ENCODE measurements around the gene HHAT.

The HHAT gene

DNA sequence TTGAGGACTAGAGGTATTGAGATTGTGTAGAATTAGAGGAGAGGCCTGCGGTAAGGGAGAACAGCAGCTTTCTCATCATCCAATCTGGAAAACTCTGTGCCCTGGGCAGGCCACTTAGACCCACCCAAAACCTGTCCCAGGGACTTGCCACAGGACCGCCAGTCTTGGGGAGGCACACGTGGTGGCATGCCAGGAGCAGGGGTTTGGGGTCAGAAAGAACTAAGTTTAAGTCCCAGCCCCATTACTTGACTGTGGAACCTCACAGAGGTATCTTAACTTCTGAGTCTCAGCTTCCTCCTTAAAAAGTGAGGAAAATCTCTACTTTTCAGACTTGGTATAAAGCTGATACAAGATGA lies 356.6 kb downstream of the HHAT start:
- no peak for DNase-seq (ENCODE audit: extremely low read depth, low read depth)
- H3K4me3 ChIP-seq (replicated peaks; ENCODE audit: low read depth, low read length) = no peak overlapping the region
- TF ChIP-seq, protein P1, sequence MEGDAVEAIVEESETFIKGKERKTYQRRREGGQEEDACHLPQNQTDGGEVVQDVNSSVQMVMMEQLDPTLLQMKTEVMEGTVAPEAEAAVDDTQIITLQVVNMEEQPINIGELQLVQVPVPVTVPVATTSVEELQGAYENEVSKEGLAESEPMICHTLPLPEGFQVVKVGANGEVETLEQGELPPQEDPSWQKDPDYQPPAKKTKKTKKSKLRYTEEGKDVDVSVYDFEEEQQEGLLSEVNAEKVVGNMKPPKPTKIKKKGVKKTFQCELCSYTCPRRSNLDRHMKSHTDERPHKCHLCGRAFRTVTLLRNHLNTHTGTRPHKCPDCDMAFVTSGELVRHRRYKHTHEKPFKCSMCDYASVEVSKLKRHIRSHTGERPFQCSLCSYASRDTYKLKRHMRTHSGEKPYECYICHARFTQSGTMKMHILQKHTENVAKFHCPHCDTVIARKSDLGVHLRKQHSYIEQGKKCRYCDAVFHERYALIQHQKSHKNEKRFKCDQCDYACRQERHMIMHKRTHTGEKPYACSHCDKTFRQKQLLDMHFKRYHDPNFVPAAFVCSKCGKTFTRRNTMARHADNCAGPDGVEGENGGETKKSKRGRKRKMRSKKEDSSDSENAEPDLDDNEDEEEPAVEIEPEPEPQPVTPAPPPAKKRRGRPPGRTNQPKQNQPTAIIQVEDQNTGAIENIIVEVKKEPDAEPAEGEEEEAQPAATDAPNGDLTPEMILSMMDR (IDR thresholded peaks at IDR 0.05; ENCODE audit: low read depth, low read length, missing control alignments) = no peak

DNA sequence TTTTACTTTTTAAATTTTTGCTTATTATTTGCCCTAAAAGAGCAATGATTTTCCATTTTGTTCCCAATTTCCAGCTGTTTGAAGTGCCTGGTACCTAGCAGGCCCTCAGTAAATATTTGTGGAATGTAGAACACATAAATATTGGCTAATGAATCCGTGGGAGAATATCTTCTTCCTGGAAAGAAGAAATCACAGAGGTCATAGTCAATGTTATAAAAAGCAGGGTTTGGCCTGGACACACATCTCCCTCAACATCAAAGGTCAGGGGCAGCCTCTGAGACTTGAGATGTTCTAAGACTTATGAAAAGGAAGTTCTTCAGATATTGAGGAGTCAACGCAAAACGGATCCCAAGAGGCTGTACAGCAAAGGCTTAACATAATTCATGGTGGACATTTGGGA lies 358.1 kb downstream of the HHAT start:
- H3K4me3 ChIP-seq (replicated peaks; ENCODE audit: low read depth, low read length) = no peak overlapping the region
- TF ChIP-seq, protein P1 (IDR thresholded peaks at IDR 0.05; ENCODE audit: low read depth, low read length, missing control alignments) = no peak
- DNase-seq (ENCODE audit: extremely low read depth, low read depth) = no peak

DNA sequence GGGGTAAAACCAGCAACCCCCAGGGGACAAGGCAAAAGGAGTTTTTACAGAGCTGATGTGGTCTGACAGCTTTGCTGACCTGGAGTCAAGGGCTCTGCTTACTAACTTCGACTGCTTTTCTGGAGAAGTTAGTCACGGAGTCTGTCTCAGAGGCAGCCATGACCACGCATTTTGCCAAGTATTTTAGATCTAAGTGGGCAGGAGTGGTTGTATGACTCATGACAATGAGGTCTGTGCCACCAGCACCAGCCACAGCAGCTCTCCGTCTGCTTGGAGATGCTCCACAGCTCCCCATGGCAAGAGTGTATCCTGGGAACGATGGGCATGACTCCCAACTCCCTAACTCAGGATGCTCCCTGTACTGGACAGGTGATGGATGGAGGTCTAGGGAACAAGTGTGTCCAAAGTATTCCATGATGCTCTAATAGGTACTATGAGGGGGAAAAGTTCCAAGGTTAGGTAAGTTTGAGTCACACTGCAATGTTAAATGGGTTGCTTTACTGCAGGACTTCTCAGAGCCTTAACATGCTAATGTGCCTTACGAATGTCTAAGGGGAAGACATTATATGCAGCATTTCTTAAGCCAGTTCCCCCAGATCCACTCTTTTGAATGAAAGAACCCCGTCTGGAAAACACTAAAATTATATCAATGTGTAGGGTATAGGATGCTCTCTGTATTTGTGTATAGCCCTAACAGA lies 359.0 kb downstream of the HHAT start:
- TF ChIP-seq, protein P1 (IDR thresholded peaks at IDR 0.05; ENCODE audit: low read depth, low read length, missing control alignments) = no peak
- DNase-seq (ENCODE audit: extremely low read depth, low read depth) = no peak
- no peak overlapping the region for H3K4me3 ChIP-seq (replicated peaks; ENCODE audit: low read depth, low read length)

GRCh38 chr1:210688512-210689234 lies 360.0 kb downstream of the HHAT start:
- DNase-seq (ENCODE audit: extremely low read depth, low read depth) = no peak
- H3K4me3 ChIP-seq (replicated peaks; ENCODE audit: low read depth, low read length) = no peak overlapping the region
- TF ChIP-seq, protein P1 (IDR thresholded peaks at IDR 0.05; ENCODE audit: low read depth, low read length, missing control alignments) = no peak

- no peak for DNase-seq (ENCODE audit: extremely low read depth, low read depth)
- TF ChIP-seq, protein P1 (IDR thresholded peaks at IDR 0.05; ENCODE audit: low read depth, low read length, missing control alignments) = no peak
- H3K4me3 ChIP-seq (replicated peaks; ENCODE audit: low read depth, low read length) = no peak overlapping the region
These were observed 361.1 kb downstream of the HHAT start for GRCh38 chr1:210689826-210690225.

- no peak for DNase-seq (ENCODE audit: extremely low read depth, low read depth)
- TF ChIP-seq, protein P1 (IDR thresholded peaks at IDR 0.05; ENCODE audit: low read depth, low read length, missing control alignments) = no peak
- no peak overlapping the region for H3K4me3 ChIP-seq (replicated peaks; ENCODE audit: low read depth, low read length)
These were observed 361.5 kb downstream of the HHAT start for GRCh38 chr1:210690236-210690635.

Measured in HFF-Myc (cell line).